ENCODE data around the gene CLCN7.

- TF ChIP-seq CTCF (IDR thresholded peaks at IDR 0.05) (no peak), POLR2AphosphoS5 (IDR thresholded peaks at IDR 0.05) (no peak)
Measured at GRCh38 chr16:1514507-1514906, 39.7 kb upstream of the CLCN7 start.

Measured in prostate gland (tissue), 2 donors.